H1 (cell line): ENCODE measurements around the gene SWT1. TPM values are rescaled to one million over a fixed set of nuclear protein-coding genes. Genes with fewer than 3 reads are reported as not detected.

ENCODE experiments used
- BACH1 ChIP-seq: IDR thresholded peaks from 2 replicates; pipeline ENCODE4 v1.6.1; 2012; ENCODE audit warnings: low read length, improper control_type of control experiment
- CBX5 ChIP-seq: fragments of 300-800, 300-1000 bp; sonication (generic); IDR thresholded peaks from 2 replicates; pipeline ENCODE4 v1.7.1; 2016; ENCODE audit warnings: antibody characterized with exemption, low read length, low read depth
- CHD1 ChIP-seq: IDR thresholded peaks from 2 replicates; pipeline ENCODE4 v1.6.1; 2012; ENCODE audit warnings: low read depth, low read length, improper control_type of control experiment
- CHD2 ChIP-seq: IDR thresholded peaks from 2 replicates; pipeline ENCODE4 v1.6.1; 2012; ENCODE audit warnings: low read length, improper control_type of control experiment
- EP300 ChIP-seq, 2 experiments: IDR thresholded peaks; 1 replicate in 1 of 2; 2 replicates in 1 of 2; pipeline ENCODE4 v1.6.1; 2011 to 2012; ENCODE audit warnings: low read depth in 2 of 2, low read length in 2 of 2, mild to moderate bottlenecking in 2 of 2, borderline replicate concordance in 1 of 2, inconsistent platforms in 1 of 2, moderate library complexity in 1 of 2
- EZH2 ChIP-seq: fragments of 200-600 bp; sonication (generic); IDR thresholded peaks from 2 replicates; pipeline ENCODE4 v1.7.1; 2012; ENCODE audit warnings: low read depth, mild to moderate bottlenecking, moderate library complexity, low read length, inconsistent platforms; ENCODE audit not compliant: severe bottlenecking
- MAFK ChIP-seq: IDR thresholded peaks from 2 replicates; pipeline ENCODE4 v1.6.1; 2012; ENCODE audit warnings: low read depth, mild to moderate bottlenecking, improper control_type of control experiment, low read length
- NANOG ChIP-seq: IDR thresholded peaks from 2 replicates; pipeline ENCODE4 v1.6.1; 2011; ENCODE audit warnings: low read length, low read depth, mild to moderate bottlenecking, inconsistent platforms; ENCODE audit not compliant: insufficient read depth, poor library complexity, severe bottlenecking
- NRF1 ChIP-seq: IDR thresholded peaks from 2 replicates; pipeline ENCODE4 v1.6.1; 2011; ENCODE audit warnings: mild to moderate bottlenecking, low read depth, low read length, improper control_type of control experiment
- POLR2A ChIP-seq, 2 experiments: IDR thresholded peaks; 1 replicate in 1 of 2; 2 replicates in 1 of 2; pipeline ENCODE4 v1.6.1; 2011; ENCODE audit warnings: low read depth in 2 of 2, low read length in 2 of 2, mild to moderate bottlenecking in 2 of 2; ENCODE audit errors: control extremely low read depth in 1 of 2
- POLR2AphosphoS5 ChIP-seq: IDR thresholded peaks from 2 replicates; pipeline ENCODE4 v1.6.1; 2011; ENCODE audit warnings: low read depth, low read length
- RAD21 ChIP-seq, 2 experiments: IDR thresholded peaks in 1 of 2; conservative IDR thresholded peaks in 1 of 2; 2 replicates each; pipeline ENCODE4 v1.6.1; 2011; ENCODE audit warnings: low read depth in 2 of 2, low read length in 2 of 2, improper control_type of control experiment in 1 of 2, inconsistent platforms in 1 of 2, mild to moderate bottlenecking in 1 of 2, moderate library complexity in 1 of 2
- RBBP5 ChIP-seq: IDR thresholded peaks from 2 replicates; pipeline ENCODE4 v1.7.1; 2012; ENCODE audit warnings: low read depth, mild to moderate bottlenecking, inconsistent platforms, low read length, moderate library complexity, borderline replicate concordance
- RFX5 ChIP-seq: IDR thresholded peaks from 2 replicates; pipeline ENCODE4 v1.6.1; 2011; ENCODE audit warnings: low read depth, low read length, improper control_type of control experiment, borderline replicate concordance
- SIX5 ChIP-seq: IDR thresholded peaks from 2 replicates; pipeline ENCODE4 v1.6.1; 2011; ENCODE audit warnings: mild to moderate bottlenecking, low read depth, low read length
- SUZ12 ChIP-seq: fragments of 200-600 bp; sonication (generic); IDR thresholded peaks from 2 replicates; pipeline ENCODE4 v1.6.1; 2012; ENCODE audit warnings: mild to moderate bottlenecking, inconsistent platforms, low read length, moderate library complexity, mixed read lengths
- TCF12 ChIP-seq: IDR thresholded peaks from 2 replicates; pipeline ENCODE4 v1.6.1; 2011; ENCODE audit warnings: low read depth, mild to moderate bottlenecking, low read length
- polyA plus RNA-seq, 7 experiments: library from polyadenylated mRNA; depleted of rRNA in 3 of 7; stranded (reverse) in 5 of 7; unstranded in 2 of 7; fragments of >200 nt in 5 of 7; fragments of 200-250 nt in 2 of 7; gene quantifications; 1 replicate in 5 of 7; 2 replicates in 1 of 7; 4 replicates in 1 of 7; pipeline versions ENCODE4 v1.2.1 to v1.2.3, GENCODE V29; 2011 to 2013; ENCODE audit warnings: missing spikeins in 2 of 7, mixed read lengths in 2 of 7
- total RNA-seq: library from RNA; stranded (reverse); fragmentation: NEBNext Ultra II Directional; extraction: Animal tissue kit (Norgen Biotek cat#: 25700); gene quantifications from 2 replicates; pipeline ENCODE4 v1.2.1, GENCODE V29; 2021
- TF ChIP-seq, protein P1 (sequence below): IDR thresholded peaks from 2 replicates; pipeline ENCODE4 v1.6.1; 2011; ENCODE audit warnings: low read length, improper control_type of control experiment
- TF ChIP-seq, protein P2 (sequence below), 3 experiments: IDR thresholded peaks; 1 replicate in 2 of 3; 2 replicates in 1 of 3; pipeline versions ENCODE4 v1.5.1 to v1.6.1; 2011; ENCODE audit warnings: low read length in 3 of 3, mild to moderate bottlenecking in 3 of 3, inconsistent platforms in 2 of 3, low read depth in 1 of 3, moderate library complexity in 1 of 3; ENCODE audit not compliant: insufficient read depth in 1 of 3; ENCODE audit errors: control extremely low read depth in 1 of 3
- TF ChIP-seq, protein P3 (sequence below): IDR thresholded peaks from 2 replicates; pipeline ENCODE4 v1.6.1; 2012; ENCODE audit warnings: inconsistent platforms

SWT1 gene
- total and polyA plus RNA-seq, 2 of the 8 experiments (the other 6 are each of a cell fraction or from before 2014, with no cell fraction given) = 1.4 to 6.2 TPM

- TF ChIP-seq RAD21 (IDR thresholded peaks at IDR 0.05 in 1 of 2, conservative IDR thresholded peaks at IDR 0.05 in 1 of 2; ENCODE audit: low read depth in 2 of 2, low read length in 2 of 2) = no peak
- TF ChIP-seq NANOG = peak; percentile 14
- TF ChIP-seq TCF12 = no peak
- TF ChIP-seq POLR2AphosphoS5 = peak; percentile 97
- TF ChIP-seq, protein P1, sequence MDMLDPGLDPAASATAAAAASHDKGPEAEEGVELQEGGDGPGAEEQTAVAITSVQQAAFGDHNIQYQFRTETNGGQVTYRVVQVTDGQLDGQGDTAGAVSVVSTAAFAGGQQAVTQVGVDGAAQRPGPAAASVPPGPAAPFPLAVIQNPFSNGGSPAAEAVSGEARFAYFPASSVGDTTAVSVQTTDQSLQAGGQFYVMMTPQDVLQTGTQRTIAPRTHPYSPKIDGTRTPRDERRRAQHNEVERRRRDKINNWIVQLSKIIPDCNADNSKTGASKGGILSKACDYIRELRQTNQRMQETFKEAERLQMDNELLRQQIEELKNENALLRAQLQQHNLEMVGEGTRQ = no peak
- TF ChIP-seq RBBP5 = no peak
- 0 out of 2 replicates have a peak, but pooled peaks have one; percentile 15 for TF ChIP-seq BACH1
- peak; percentile 21; the same call in 1 of the 2 replicates for TF ChIP-seq NRF1
- TF ChIP-seq SIX5 = peak; percentile 89
- TF ChIP-seq EP300 (IDR thresholded peaks at IDR 0.05; ENCODE audit: borderline replicate concordance in 1 of 2, low read depth in 2 of 2, low read length in 2 of 2) = no peak
- no peak for TF ChIP-seq SUZ12
- TF ChIP-seq RFX5 = no peak
- TF ChIP-seq MAFK = no peak
- TF ChIP-seq, protein P2, sequence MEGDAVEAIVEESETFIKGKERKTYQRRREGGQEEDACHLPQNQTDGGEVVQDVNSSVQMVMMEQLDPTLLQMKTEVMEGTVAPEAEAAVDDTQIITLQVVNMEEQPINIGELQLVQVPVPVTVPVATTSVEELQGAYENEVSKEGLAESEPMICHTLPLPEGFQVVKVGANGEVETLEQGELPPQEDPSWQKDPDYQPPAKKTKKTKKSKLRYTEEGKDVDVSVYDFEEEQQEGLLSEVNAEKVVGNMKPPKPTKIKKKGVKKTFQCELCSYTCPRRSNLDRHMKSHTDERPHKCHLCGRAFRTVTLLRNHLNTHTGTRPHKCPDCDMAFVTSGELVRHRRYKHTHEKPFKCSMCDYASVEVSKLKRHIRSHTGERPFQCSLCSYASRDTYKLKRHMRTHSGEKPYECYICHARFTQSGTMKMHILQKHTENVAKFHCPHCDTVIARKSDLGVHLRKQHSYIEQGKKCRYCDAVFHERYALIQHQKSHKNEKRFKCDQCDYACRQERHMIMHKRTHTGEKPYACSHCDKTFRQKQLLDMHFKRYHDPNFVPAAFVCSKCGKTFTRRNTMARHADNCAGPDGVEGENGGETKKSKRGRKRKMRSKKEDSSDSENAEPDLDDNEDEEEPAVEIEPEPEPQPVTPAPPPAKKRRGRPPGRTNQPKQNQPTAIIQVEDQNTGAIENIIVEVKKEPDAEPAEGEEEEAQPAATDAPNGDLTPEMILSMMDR (IDR thresholded peaks at IDR 0.05; ENCODE audit: control extremely low read depth in 1 of 3, insufficient read depth in 1 of 3, low read depth in 1 of 3, low read length in 3 of 3) = no peak
- no peak for TF ChIP-seq CHD2
- no peak for TF ChIP-seq CHD1
- TF ChIP-seq, protein P3, sequence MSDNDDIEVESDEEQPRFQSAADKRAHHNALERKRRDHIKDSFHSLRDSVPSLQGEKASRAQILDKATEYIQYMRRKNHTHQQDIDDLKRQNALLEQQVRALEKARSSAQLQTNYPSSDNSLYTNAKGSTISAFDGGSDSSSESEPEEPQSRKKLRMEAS = no peak
- no peak for TF ChIP-seq EZH2
- peak; percentile 88 to 94 for TF ChIP-seq POLR2A (IDR thresholded peaks at IDR 0.05; ENCODE audit: control extremely low read depth in 1 of 2, low read depth in 2 of 2, low read length in 2 of 2)
- no peak for TF ChIP-seq CBX5
Observed at GRCh38 chr1:185156854-185157598, at the start of gene SWT1, which contains the start of gene TRMT1L (continued).
